MG63 (cell line): ENCODE measurements around the gene KRT86. TPM values are rescaled to one million over a fixed set of nuclear protein-coding genes. Genes with fewer than 3 reads are reported as not detected.
"Not testable (repeated sequence)": the region's sequence is repeated elsewhere in the genome, so short reads cannot be mapped to it uniquely, and the experiment has no call there.

Source experiments
- DNase-seq: peaks from one replicate; pipeline ENCODE4 v3.0.0-alpha.2; 2020
- H3K27me3 ChIP-seq: fragments of 250-450 bp; sonication (Bioruptor Pico); 2 replicates; pipeline ENCODE4 v1.5.1; 2020; ENCODE audit warnings: mild to moderate bottlenecking, moderate library complexity
- H3K36me3 ChIP-seq: fragments of 250-450 bp; sonication (Bioruptor Pico); 2 replicates; pipeline ENCODE4 v1.5.1; 2020; ENCODE audit warnings: mild to moderate bottlenecking, moderate library complexity
- H3K4me3 ChIP-seq: fragments of 250-450 bp; sonication (Bioruptor Pico); 2 replicates; pipeline ENCODE4 v1.5.1; 2020; ENCODE audit warnings: mild to moderate bottlenecking, moderate library complexity
- H3K9me3 ChIP-seq: fragments of 250-450 bp; sonication (Bioruptor Pico); 2 replicates; pipeline ENCODE4 v1.5.1; 2020; ENCODE audit warnings: mild to moderate bottlenecking, moderate library complexity
- total RNA-seq: library from RNA; depleted of rRNA; stranded (reverse); fragments of >200 nt; shearing (Covaris generic); gene quantifications from 2 replicates; pipeline ENCODE4 v1.2.3, GENCODE V29; 2014; ENCODE audit warnings: low replicate concordance

KRT86 gene
- total RNA-seq, 1 experiment from 2014 or later = 13.6 TPM

DNA sequence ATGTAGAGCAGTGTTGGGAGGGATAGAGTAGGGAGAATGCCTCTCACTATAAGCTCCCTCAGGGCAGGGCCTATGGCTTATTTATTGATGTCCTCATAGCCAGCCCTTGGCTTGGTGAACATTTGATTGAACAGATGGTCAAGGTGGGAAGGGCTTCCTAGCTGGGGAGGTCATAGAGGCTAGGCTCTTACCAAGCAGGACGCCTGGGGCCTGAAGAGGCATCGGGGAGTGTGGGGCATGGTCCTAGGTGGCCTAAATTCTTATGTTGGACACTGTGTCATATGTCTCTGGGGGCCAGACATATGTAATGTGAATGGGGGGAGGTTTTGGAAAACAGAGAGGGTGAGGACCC is 17.9 kb upstream of the KRT86 start:
- no peak overlapping the region for H3K4me3 ChIP-seq
- no peaks in the 10 kb centered on the region for H3K9me3 ChIP-seq
- no peaks in the 10 kb centered on the region for H3K27me3 ChIP-seq
- H3K36me3 ChIP-seq = peaks cover 18% of the 10 kb centered on the region
- DNase-seq = no peak

DNA sequence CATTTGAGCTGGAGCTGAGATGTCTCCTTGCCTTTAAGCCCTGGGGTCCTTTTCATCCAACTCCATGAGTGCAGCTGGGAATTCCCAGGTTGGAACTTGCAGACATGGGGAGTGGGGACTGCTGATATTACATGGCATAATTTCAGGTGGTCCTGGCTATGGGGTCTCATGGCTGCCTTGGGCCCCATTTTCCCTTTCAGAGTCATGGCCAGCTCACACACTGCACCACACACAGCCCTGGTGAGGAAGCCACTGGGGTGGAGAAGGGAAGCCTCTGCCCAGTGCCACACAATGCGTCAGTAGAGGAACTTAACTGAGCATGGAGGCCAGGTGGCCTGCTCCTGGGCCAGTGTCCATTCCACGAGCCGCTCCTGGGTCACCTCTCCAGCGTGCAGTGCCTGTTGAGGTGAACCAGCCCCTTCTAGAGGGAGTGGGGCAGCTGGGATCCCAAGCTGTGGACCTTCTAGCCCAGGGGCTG is 17.3 kb upstream of the KRT86 start:
- no peaks in the 10 kb centered on the region for H3K9me3 ChIP-seq
- no peak overlapping the region for H3K4me3 ChIP-seq
- H3K27me3 ChIP-seq = no peaks in the 10 kb centered on the region
- H3K36me3 ChIP-seq = peaks cover 17% of the 10 kb centered on the region
- no peak for DNase-seq

DNA sequence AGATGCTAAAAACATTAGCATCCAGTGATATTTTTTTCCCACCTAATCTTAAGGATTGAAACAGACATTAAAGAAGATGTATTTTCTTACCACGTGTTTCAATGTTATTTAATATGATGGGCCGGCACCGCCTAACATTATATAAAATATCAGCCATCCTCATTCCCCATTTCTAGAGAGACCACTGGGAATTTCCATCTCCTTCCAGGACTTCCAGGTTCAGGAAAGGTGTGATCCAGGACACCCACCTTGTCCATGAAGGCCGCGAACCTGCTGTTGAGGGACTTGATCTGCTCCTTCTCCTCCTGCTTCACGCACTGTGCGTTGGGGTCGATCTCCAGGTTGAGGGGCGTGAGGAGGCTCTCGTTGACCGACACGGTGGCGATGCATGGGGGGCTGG is 16.5 kb upstream of the KRT86 start:
- H3K27me3 ChIP-seq, H3K4me3 ChIP-seq, H3K9me3 ChIP-seq, DNase-seq: not testable (repeated sequence)
- peaks cover 17% of the 10 kb centered on the region for H3K36me3 ChIP-seq

DNA sequence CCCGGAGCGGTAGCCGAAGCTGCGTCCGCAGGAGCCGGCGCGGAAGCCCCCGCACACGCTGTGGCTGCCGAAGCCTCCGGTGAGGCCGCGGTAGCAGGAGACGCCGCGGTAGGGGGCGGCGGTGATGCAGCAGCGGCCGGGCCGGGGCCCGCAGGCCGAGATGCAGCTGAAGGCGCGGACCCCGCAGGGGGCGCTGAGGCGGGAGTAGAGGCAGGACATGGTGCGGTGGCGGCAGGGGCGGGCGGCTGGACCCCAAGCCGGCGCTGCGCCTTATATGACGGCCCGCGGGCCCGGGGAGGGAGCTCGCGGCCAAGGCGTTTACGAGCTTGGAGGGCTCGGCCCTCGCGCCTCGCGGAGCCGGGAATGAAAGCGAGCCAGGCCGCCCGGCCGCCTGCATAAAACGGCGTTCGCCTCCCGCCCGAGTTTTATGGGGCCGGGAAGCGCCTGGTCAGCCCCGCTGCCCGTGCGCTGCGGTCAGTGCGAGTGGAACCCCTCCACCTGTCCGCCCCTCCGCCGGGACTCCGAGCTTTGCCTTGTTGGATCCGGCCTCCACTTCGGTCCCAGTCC is 16.0 kb upstream of the KRT86 start:
- Histone ChIP-seq H3K4me3 (no peak overlapping the region), H3K36me3 (peaks cover 22% of the 10 kb centered on the region), H3K9me3 (peaks cover 2% of the 10 kb centered on the region; the same call in 1 of the 2 replicates), H3K27me3 (no peaks in the 10 kb centered on the region)
- no peak for DNase-seq

DNA sequence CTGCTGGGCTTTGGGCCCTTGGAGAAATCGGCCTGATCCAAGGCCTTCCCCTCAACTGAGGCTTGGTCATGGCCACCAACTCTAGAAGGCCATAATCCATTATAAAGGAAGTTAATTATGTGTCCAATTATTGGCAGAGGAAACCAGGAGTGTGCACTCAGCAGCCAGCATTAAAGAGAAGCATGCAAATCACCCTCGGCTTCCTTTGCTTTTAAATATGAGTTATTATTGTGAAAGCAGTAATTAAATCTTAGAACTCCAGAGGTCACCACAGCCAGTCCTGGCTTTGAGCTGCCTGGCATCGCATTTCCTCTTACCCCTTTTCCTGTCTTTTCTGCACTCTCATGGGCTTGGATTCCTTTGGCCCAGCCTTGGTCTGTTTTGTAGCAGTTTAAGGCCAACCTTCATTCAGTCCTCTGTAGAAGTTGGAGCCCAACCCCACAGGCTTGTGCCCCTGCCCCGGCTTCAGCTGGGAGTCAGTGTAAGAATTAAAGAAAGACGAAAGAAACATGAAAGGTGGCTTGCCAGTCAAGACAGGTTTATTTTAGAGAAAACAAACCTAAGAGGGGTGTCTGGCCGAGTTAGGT is 14.7 kb upstream of the KRT86 start:
- peak; percentile 74 for DNase-seq
- no peaks in the 10 kb centered on the region for H3K27me3 ChIP-seq

DNA sequence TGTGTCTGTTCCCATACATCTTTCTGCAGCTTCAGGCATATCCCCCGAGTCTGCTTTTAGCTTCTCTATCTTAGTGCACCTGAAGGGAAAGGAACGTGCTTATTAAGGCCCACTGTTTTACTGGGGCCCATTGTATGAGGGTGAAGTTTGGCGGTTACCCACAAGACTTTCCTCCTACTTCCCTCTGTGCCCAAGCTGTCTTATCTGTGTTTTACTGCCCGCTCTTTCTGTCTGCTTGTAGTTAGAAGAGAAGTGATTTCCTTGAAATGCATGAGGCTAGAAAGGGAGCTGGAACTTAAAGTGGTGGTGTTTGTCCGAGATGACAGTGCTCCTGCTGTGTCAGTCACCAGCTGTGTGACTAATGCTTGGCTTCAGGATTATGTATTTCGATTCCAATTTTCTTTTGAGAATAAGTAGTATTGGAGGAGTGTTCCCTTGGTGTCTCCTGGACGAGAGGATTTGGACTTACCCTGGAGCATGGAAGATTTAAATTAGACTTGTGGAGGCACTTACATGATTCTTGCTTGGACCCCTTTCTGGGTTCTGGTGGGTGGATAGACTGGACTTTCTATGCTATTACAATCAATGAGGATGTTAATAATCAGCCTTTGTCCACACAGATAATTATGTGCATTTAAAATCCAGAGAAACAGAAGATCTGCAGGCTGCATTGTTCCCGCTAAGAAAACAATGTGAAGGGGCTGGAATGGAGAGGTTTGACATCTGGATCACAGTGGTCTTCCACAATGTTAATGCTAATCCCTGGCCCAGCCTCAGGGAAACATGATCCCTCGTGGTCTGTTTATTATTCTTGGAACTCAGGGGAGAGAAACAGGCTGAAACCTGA is 13.9 kb upstream of the KRT86 start:
- H3K4me3 ChIP-seq = no peak overlapping the region
- H3K9me3 ChIP-seq = peaks cover 2% of the 10 kb centered on the region; the same call in 1 of the 2 replicates
- DNase-seq = no peak
- H3K27me3 ChIP-seq = no peaks in the 10 kb centered on the region
- peaks cover 20% of the 10 kb centered on the region for H3K36me3 ChIP-seq

More for the DNA sequence above, 14.7 kb upstream of the KRT86 start:
- H3K9me3 ChIP-seq = peaks cover 2% of the 10 kb centered on the region; the same call in 1 of the 2 replicates
- H3K36me3 ChIP-seq = peaks cover 23% of the 10 kb centered on the region
- H3K4me3 ChIP-seq = no peak overlapping the region

DNA sequence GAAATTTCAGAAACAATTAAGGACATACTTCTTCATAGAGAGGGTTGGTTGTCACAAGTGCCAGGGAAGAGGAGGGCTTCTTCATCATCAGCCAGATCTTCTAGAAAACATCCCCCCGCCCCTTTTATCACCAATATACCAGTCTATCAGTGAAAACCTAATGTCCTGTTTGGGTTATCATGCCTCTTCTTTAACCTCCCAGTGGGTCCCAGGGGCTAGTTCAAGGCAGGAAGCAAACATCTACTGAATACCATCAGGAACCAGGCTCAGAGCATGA is 13.3 kb upstream of the KRT86 start:
- Histone ChIP-seq H3K4me3 (no peak overlapping the region), H3K36me3 (peaks cover 20% of the 10 kb centered on the region), H3K9me3 (peaks cover 2% of the 10 kb centered on the region; the same call in 1 of the 2 replicates), H3K27me3 (no peaks in the 10 kb centered on the region)
- no peak for DNase-seq

DNA sequence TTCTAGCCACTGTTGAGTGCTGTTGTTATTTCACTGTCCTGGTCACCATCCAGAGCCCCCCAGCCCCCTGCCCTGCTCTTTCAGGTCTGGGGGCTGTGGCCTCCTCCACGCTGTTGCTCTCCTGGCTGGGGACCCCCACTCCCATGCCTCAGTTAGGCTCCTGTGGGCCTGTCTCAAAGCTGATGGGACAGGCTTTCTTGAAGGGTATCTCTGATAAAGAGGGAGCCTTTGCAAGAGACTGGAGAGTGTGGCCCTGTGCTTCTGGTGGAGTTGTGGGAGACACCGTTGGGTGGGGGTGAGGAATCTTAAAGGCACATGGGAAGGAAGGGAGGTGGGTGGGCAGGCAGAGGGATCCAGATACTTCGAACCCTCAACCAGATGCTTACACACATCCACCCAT is 12.2 kb upstream of the KRT86 start:
- DNase-seq = no peak
- Histone ChIP-seq H3K27me3 (no peaks in the 10 kb centered on the region), H3K9me3 (peaks cover 2% of the 10 kb centered on the region; the same call in 1 of the 2 replicates), H3K4me3 (no peak overlapping the region), H3K36me3 (peaks cover 31% of the 10 kb centered on the region)

DNA sequence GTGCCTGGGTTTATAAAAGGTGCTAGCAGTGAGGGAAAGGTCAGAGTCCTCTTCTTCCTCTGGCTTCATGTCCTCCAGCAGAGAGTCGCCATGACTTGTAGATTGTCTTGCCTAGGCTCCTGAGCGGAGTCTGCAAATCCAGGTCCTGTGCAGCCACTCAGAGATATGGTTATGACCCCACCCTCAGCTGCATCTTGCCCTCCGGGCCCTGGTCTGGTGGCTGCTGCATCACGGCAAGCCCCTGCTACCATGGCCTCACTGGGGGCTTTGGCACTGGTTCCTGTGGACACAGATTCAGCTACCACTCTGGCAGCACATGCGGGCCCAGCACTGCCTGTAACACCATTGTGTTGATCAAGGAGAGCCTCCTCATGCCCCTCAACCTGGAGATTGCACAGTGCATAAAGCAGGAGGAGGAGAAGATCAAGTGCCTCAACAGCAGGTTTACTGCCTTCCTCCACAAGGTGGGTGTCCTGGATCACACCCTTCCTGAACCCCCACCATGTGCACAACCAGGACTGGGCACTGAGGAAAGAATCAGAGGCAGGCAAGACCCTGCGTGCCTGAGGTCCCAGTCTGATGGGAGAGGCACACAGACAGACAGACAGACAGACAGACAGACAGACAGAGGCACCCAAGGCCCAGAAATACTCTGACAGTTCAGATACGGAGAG is 10.5 kb upstream of the KRT86 start:
- Histone ChIP-seq H3K9me3 (peaks cover 2% of the 10 kb centered on the region; the same call in 1 of the 2 replicates), H3K36me3 (peaks cover 40% of the 10 kb centered on the region), H3K4me3 (no peak overlapping the region), H3K27me3 (no peaks in the 10 kb centered on the region)
- no peak for DNase-seq

DNA sequence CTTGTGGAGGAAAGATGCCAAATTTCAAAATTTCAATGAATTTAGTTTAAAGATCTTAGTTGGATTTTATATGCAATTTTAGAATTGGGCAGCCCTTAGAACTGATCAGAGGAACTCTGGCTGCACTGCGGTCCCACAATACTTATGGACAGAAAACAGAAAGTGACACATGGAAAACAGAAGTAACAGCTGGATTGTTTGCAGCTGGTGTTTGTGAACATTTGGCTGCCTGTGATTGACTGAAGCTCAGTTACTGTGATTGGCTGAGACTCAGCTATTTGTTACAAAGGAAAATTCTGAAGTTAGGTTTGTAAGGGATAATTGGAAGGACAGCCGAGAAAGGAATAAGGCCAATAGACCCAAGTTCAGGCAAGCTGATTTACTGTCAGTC is 10.0 kb upstream of the KRT86 start:
- H3K36me3 ChIP-seq = peaks cover 45% of the 10 kb centered on the region
- no peak overlapping the region for H3K4me3 ChIP-seq
- no peak for DNase-seq
- peaks cover 2% of the 10 kb centered on the region; the same call in 1 of the 2 replicates for H3K9me3 ChIP-seq
- no peaks in the 10 kb centered on the region for H3K27me3 ChIP-seq

DNA sequence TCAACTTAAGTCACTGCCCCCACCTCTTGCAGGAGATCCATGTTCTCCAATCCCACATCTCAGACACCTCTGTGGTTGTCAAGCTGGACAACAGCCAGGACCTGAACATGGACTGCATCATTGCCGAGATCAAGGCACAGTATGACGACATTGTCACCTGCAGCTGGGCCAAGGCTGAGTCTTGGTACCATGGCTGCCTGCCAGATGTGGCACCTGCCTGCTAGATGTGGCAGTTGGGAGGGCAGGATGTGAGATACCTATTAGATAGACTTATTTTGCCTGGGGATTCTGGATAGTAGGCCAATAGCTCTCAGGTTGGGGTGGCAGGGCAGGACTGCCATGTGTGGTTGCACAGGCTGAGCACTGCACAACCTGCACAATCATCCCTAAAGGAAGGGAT is 7.9 kb upstream of the KRT86 start:
- no peaks in the 10 kb centered on the region for H3K27me3 ChIP-seq
- peaks cover 2% of the 10 kb centered on the region; the same call in 1 of the 2 replicates for H3K9me3 ChIP-seq
- H3K4me3 ChIP-seq = no peak overlapping the region
- H3K36me3 ChIP-seq = peaks cover 56% of the 10 kb centered on the region
- no peak for DNase-seq

DNA sequence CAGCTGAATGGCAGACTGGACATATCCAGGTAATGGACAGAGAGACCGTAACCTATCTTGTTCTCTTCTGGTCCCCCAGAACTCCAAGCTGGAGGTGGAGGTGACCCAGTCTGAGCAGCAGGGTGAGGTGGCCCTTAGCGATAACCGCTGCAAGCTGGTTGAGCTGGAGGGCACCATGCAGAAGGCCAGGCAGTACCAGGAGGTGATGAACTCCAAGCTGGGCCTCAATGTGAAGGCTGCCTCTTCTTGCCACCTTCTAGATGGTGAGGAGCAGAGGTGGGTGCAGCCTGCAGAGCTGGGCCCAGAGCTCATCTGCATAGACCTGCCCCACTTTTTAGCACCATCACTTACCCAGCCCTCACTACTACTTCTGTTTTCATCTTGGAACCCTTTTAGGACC is 7.2 kb upstream of the KRT86 start:
- Histone ChIP-seq H3K27me3 (no peaks in the 10 kb centered on the region), H3K4me3 (no peak overlapping the region), H3K36me3 (peaks cover 52% of the 10 kb centered on the region), H3K9me3 (peaks cover 2% of the 10 kb centered on the region; the same call in 1 of the 2 replicates)
- no peak for DNase-seq

DNA sequence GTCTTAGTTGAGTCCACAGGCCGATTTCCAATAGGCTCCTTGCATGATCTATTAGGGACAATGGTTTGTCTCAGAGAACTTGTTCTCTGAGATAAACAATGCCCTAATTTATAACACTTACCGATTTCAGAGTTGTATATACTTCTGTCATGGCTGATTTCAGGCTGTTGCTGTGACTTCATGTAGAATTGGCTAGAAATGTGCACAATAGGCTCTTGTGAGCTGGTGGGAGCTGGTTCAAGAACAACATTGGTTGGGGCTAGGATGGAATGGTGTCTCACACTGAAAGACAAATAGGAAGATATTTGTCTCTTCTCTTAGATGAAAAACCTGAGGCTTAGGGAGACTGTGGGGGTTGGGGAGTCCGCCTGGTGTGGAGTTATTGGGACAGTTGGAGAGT is 6.7 kb upstream of the KRT86 start:
- no peaks in the 10 kb centered on the region for H3K27me3 ChIP-seq
- H3K4me3 ChIP-seq = no peak overlapping the region
- H3K36me3 ChIP-seq = peaks cover 50% of the 10 kb centered on the region
- no peaks in the 10 kb centered on the region for H3K9me3 ChIP-seq
- no peak for DNase-seq

DNA sequence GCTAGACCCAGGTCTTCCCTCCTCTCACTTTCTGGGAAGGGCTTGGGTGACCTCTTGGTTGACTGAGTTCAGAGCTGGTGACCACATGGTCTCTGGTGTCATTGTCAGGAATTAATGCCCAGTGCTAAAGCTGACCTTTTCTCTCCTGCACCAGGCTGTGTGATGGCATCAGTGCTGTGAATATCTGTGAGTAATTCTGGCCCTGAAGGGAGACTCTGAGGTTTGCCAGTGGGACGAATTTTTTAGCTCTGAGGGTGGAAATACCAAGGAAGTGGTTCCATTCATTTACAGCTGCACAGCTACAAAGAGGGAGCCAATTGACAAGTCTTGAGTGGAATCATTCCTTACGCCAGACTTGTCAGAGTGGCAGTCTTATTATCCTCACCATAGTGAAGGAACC is 6.2 kb upstream of the KRT86 start:
- Histone ChIP-seq H3K9me3 (no peaks in the 10 kb centered on the region), H3K27me3 (no peaks in the 10 kb centered on the region), H3K36me3 (peaks cover 44% of the 10 kb centered on the region), H3K4me3 (no peak overlapping the region)
- DNase-seq = peak; percentile 74

DNA sequence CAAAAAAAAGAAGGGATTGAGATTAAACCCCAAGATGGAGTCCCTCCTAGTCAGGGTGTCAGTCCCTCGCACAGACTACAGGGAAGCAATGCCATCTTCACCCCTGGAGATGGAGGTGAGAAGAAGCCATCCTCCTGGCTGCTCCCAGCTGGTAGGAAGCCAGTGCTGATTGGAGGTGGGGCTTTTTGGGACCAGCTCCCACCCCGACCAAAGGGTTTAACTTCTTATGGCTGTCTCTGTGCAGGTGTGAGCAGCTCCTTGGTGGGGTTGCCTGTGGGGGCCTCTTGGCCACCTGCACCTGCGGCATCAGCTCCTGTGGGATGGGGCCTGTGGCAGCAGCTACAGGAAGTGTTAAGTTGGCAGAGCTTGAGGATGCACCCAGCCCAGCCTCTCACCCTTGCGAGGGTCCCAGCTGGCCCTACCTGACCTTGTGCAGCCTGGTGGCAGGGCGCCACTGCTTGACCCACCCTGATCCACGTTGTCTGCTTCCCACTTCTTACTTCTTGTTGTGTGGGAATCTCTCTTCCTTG is 3.8 kb upstream of the KRT86 start:
- no peak for DNase-seq
- Histone ChIP-seq H3K9me3 (no peaks in the 10 kb centered on the region), H3K36me3 (peaks cover 42% of the 10 kb centered on the region), H3K27me3 (no peaks in the 10 kb centered on the region), H3K4me3 (no peak overlapping the region)

DNA sequence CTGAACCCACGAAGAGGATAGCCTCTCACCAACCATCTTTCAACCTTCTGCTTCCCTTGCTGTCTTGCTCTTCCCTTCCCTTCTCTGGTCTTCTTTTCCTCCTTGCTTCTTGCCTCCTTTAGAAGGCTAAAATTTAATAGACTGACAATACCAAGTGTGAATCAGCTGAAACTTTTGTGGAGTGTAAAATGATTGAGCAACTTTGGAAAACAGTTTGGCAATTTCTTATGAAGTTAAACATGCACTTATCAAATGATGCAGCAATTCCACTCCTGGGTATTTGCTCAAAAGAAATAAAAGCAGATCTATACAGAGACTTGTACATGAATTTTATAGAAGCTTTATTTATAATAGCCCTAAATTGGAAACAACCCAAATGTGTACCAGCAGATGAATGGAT is 3.3 kb upstream of the KRT86 start:
- Histone ChIP-seq H3K36me3 (peaks cover 42% of the 10 kb centered on the region), H3K4me3 (no peak overlapping the region), H3K27me3 (no peaks in the 10 kb centered on the region), H3K9me3 (no peaks in the 10 kb centered on the region)
- no peak for DNase-seq

DNA sequence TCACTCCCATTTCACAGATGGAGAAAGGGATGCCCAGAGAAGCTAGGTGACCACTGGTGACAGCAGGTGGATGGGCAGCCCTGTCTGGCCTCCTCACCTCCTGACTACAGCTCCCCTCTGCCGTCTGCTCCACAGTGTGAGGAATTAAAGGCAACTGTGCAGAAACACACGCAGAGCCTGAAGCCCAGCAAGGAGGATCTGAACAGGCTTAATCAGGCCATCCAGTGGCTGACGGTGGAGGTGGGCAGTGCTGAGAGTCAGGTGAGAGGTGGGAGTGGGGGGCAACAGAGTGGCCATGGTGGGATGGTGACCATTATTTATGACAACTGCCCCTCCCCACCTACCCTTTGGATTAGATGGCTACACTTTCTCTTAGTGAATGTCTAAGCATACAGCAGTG is 1.2 kb downstream of the KRT86 start:
- H3K36me3 ChIP-seq = peaks cover 9% of the 10 kb centered on the region
- no peak for DNase-seq
- H3K4me3 ChIP-seq = no peak overlapping the region
- no peaks in the 10 kb centered on the region for H3K9me3 ChIP-seq
- H3K27me3 ChIP-seq = no peaks in the 10 kb centered on the region
